ENCODE results near the gene TTC9C.

GRCh38 chr11:62687508-62688396 lies 40.5 kb upstream of the TTC9C start:
- no peak for TF ChIP-seq SP2 (CRISPR knock-in tag; IDR thresholded peaks at IDR 0.05)
- TF ChIP-seq ATF2 (CRISPR knock-in tag; IDR thresholded peaks at IDR 0.05) = no peak
- no peak for TF ChIP-seq ZHX2 (IDR thresholded peaks at IDR 0.05; ENCODE audit: low read depth)
- no peak for TF ChIP-seq ZHX2 (CRISPR knock-in tag; IDR thresholded peaks at IDR 0.05; ENCODE audit: borderline replicate concordance)
- no peak for TF ChIP-seq ZNF292 (CRISPR knock-in tag; IDR thresholded peaks at IDR 0.05; ENCODE audit: borderline replicate concordance, low read depth)
- TF ChIP-seq CTCF (CRISPR knock-in tag; IDR thresholded peaks at IDR 0.05) = no peak
